Measurements from ENCODE around the gene LCA5. TPM values are rescaled to one million over a fixed set of nuclear protein-coding genes. Genes with fewer than 3 reads are reported as not detected.

The LCA5 gene
- total and polyA plus RNA-seq, 7 donors: 0.23 to 10.7 (median 5.0) TPM

DNA sequence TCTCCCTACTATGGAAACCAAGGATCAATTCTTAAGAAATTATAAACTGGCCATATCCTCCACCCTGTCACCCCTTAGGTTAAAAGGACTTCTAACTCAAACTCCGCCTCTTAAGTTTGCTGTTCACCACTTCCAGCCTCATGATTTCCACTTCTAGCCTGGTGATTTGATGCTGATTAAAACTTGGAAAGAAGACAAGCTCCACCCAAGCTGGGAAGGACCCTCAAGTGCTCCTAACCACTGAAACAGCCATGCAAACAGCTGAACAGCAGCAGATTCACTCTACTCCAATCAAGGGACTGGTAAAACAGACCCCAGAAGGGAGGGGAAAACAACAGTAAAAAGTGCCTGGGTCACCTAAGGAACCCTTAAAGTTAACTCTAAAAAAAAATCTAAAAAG lies 10.3 kb downstream of the LCA5 start:
- TF ChIP-seq, protein P1, sequence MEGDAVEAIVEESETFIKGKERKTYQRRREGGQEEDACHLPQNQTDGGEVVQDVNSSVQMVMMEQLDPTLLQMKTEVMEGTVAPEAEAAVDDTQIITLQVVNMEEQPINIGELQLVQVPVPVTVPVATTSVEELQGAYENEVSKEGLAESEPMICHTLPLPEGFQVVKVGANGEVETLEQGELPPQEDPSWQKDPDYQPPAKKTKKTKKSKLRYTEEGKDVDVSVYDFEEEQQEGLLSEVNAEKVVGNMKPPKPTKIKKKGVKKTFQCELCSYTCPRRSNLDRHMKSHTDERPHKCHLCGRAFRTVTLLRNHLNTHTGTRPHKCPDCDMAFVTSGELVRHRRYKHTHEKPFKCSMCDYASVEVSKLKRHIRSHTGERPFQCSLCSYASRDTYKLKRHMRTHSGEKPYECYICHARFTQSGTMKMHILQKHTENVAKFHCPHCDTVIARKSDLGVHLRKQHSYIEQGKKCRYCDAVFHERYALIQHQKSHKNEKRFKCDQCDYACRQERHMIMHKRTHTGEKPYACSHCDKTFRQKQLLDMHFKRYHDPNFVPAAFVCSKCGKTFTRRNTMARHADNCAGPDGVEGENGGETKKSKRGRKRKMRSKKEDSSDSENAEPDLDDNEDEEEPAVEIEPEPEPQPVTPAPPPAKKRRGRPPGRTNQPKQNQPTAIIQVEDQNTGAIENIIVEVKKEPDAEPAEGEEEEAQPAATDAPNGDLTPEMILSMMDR (IDR thresholded peaks at IDR 0.05): no peak
- TF ChIP-seq POLR2A (IDR thresholded peaks at IDR 0.05): no peak
- TF ChIP-seq POLR2AphosphoS5 (IDR thresholded peaks at IDR 0.05): no peak
- TF ChIP-seq EP300 (IDR thresholded peaks at IDR 0.05): no peak
- no peak overlapping the region for H3K27ac ChIP-seq
- intact Hi-C loops (cut with DNase I): no loop called here

GRCh38 chr6:79525272-79526100 lies 11.7 kb downstream of the LCA5 start:
- Histone ChIP-seq H3K27ac (no peak overlapping the region), H3K36me3 (no peaks in the 10 kb centered on the region), H3K27me3 (no peaks in the 10 kb centered on the region), H3K9me3 (no peaks in the 10 kb centered on the region), H3K4me1 (no peaks in the 10 kb centered on the region), H3K4me3 (no peak overlapping the region)
- DNase-seq: no peak
- intact Hi-C loops (cut with DNase I): no loop called here
- TF ChIP-seq EP300 (IDR thresholded peaks at IDR 0.05) (no peak), POLR2AphosphoS5 (IDR thresholded peaks at IDR 0.05) (no peak), POLR2A (IDR thresholded peaks at IDR 0.05) (no peak)
- TF ChIP-seq, protein P1 (IDR thresholded peaks at IDR 0.05): no peak
- 33 to 71% methylated on average over 12 of the region's 12 CpGs for WGBS, 2 donors

More for the DNA sequence above, 10.3 kb downstream of the LCA5 start:
- no peaks in the 10 kb centered on the region for H3K27me3 ChIP-seq
- H3K4me3 ChIP-seq: no peak overlapping the region
- no peaks in the 10 kb centered on the region for H3K4me1 ChIP-seq
- WGBS, 2 donors: 94 to 99% methylated on average over 1 of the region's 1 CpG
- no peaks in the 10 kb centered on the region for H3K36me3 ChIP-seq
- no peak for DNase-seq
- no peaks in the 10 kb centered on the region for H3K9me3 ChIP-seq

- Histone ChIP-seq H3K4me1 (no peaks in the 10 kb centered on the region), H3K4me3 (no peak overlapping the region), H3K27me3 (no peaks in the 10 kb centered on the region), H3K36me3 (no peaks in the 10 kb centered on the region), H3K9me3 (no peaks in the 10 kb centered on the region), H3K27ac (no peak overlapping the region)
- intact Hi-C loops (cut with DNase I): no loop called here
- no peak for TF ChIP-seq POLR2A (IDR thresholded peaks at IDR 0.05)
- TF ChIP-seq, protein P1 (IDR thresholded peaks at IDR 0.05): no peak
- no peak for DNase-seq
- 78 to 87% methylated on average over 3 of the region's 3 CpGs for WGBS, 2 donors
Observed at GRCh38 chr6:79524065-79524464, 13.2 kb downstream of the LCA5 start.

DNA sequence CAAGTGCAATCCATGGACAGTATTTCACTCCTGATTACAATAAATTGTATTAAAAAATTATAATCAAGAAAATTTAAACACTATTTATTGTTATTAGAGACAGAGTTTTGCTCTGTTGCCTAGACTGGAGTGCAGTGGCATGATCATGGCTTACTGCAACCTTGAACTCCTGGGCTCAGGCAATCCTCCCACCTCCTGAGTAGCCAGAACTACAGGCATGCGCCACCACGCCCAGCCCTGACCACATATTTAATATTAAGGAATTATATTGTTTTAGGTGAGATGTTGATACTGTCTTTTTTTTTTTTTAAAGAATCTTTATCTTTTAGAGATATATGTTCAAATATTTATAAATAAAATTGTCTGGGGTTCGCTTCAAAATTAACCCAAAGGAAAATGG lies 14.6 kb downstream of the LCA5 start:
- Histone ChIP-seq H3K4me3 (no peak overlapping the region), H3K36me3 (no peaks in the 10 kb centered on the region), H3K27me3 (no peaks in the 10 kb centered on the region), H3K4me1 (no peaks in the 10 kb centered on the region), H3K27ac (no peak overlapping the region), H3K9me3 (no peaks in the 10 kb centered on the region)
- intact Hi-C loops (cut with DNase I): no loop called here
- DNase-seq: no peak
- 93 to 95% methylated on average over 3 of the region's 3 CpGs for WGBS, 2 donors
- TF ChIP-seq, protein P1 (IDR thresholded peaks at IDR 0.05): no peak
- TF ChIP-seq POLR2AphosphoS5 (IDR thresholded peaks at IDR 0.05) (no peak), EP300 (IDR thresholded peaks at IDR 0.05) (no peak), POLR2A (IDR thresholded peaks at IDR 0.05) (no peak)

DNA sequence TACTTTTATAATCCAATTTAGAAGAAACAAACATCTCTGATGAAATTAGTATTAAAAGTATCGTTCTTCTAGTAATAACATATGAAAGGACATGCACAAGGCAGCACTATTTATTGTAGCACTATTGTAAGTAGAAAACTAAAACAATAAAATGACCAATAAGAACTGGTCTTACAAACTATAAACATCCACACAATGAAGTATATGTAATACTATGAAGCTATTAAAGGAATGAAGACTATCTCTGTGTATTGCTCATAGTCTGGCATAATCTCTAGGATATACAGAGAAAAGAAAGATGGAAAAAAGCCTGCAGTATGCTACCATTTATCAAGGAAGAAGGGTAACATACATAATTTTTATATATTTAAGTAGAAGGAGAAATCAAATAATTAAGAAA lies 16.7 kb downstream of the LCA5 start:
- no peaks in the 10 kb centered on the region for H3K9me3 ChIP-seq
- H3K4me3 ChIP-seq: no peak overlapping the region
- no peaks in the 10 kb centered on the region for H3K27me3 ChIP-seq
- no peaks in the 10 kb centered on the region for H3K36me3 ChIP-seq
- TF ChIP-seq POLR2A (IDR thresholded peaks at IDR 0.05): no peak
- no peak for TF ChIP-seq POLR2AphosphoS5 (IDR thresholded peaks at IDR 0.05)
- TF ChIP-seq, protein P1 (IDR thresholded peaks at IDR 0.05): no peak
- no peak for TF ChIP-seq EP300 (IDR thresholded peaks at IDR 0.05)
- H3K4me1 ChIP-seq: no peaks in the 10 kb centered on the region
- WGBS, 2 donors: 88 to 91% methylated on average over 1 of the region's 1 CpG
- DNase-seq: no peak
- H3K27ac ChIP-seq: no peak overlapping the region
- intact Hi-C loops (cut with DNase I): no loop called here
